Effector memory CD8-positive, alpha-beta T cell (primary cell): ENCODE results near the gene PARD3B.

ENCODE experiments used
- ATAC-seq: fragments of 150-1000 bp; cut with Tn5 transposase; replicated peaks from 2 replicates; pipeline ENCODE4 v1.10.0; 2021; ENCODE audit warnings: mild to moderate bottlenecking, moderate library complexity
- DNase-seq, 3 experiments: peaks; one replicate each; pipeline ENCODE4 v3.0.0; 2021
- H3K27ac Mint-ChIP-seq, 2 donors: one replicate each; pipeline ENCODE4 v1.8.0; 2022; ENCODE audit warnings: mild to moderate bottlenecking in 2 of 2, mixed read lengths in 2 of 2, moderate library complexity in 2 of 2
- H3K27me3 Mint-ChIP-seq, 2 donors: one replicate each; pipeline ENCODE4 v1.8.0; 2022; ENCODE audit warnings: mixed read lengths in 2 of 2
- H3K36me3 Mint-ChIP-seq: one replicate; pipeline ENCODE4 v1.8.0; 2022; ENCODE audit warnings: mild to moderate bottlenecking, moderate library complexity, mixed read lengths; ENCODE audit not compliant: insufficient read depth
- H3K4me1 Mint-ChIP-seq, 2 donors: one replicate each; pipeline ENCODE4 v1.8.0; 2022; ENCODE audit warnings: low read depth in 2 of 2, mixed read lengths in 2 of 2
- H3K4me3 Mint-ChIP-seq, 2 donors: one replicate each; pipeline ENCODE4 v1.8.0; 2022; ENCODE audit warnings: mild to moderate bottlenecking in 2 of 2, mixed read lengths in 2 of 2, moderate library complexity in 2 of 2
- H3K9me3 Mint-ChIP-seq, 2 donors: one replicate each; pipeline ENCODE4 v1.8.0; 2022; ENCODE audit warnings: mixed read lengths in 2 of 2

The PARD3B gene

GRCh38 chr2:205078762-205079161, 533.5 kb downstream of the PARD3B start:
- Mint-ChIP-seq H3K36me3 (no peaks in the 10 kb centered on the region), H3K27ac (no peak overlapping the region), H3K9me3 (no peaks in the 10 kb centered on the region), H3K4me3 (no peak overlapping the region), H3K4me1 (no peaks in the 10 kb centered on the region), H3K27me3 (no peaks in the 10 kb centered on the region)
- ATAC-seq = no peak
- DNase-seq = no peak

GRCh38 chr2:205079173-205079572, 533.9 kb downstream of the PARD3B start:
- Mint-ChIP-seq H3K36me3 (no peaks in the 10 kb centered on the region), H3K27me3 (no peaks in the 10 kb centered on the region), H3K4me3 (no peak overlapping the region), H3K9me3 (no peaks in the 10 kb centered on the region), H3K27ac (no peak overlapping the region), H3K4me1 (no peaks in the 10 kb centered on the region)
- DNase-seq (no peak), ATAC-seq (no peak)

- Mint-ChIP-seq H3K4me3 (no peak overlapping the region), H3K36me3 (no peaks in the 10 kb centered on the region), H3K27ac (no peak overlapping the region), H3K9me3 (peaks cover 1 to 2% of the 10 kb centered on the region in 2 donors), H3K27me3 (no peaks in the 10 kb centered on the region), H3K4me1 (no peaks in the 10 kb centered on the region)
- ATAC-seq = no peak
- no peak for DNase-seq
Measured at GRCh38 chr2:205086662-205087061, 541.4 kb downstream of the PARD3B start.

GRCh38 chr2:205087862-205088261, 542.6 kb downstream of the PARD3B start:
- Mint-ChIP-seq H3K4me3 (no peak overlapping the region), H3K4me1 (no peaks in the 10 kb centered on the region), H3K27ac (no peak overlapping the region), H3K27me3 (no peaks in the 10 kb centered on the region), H3K36me3 (no peaks in the 10 kb centered on the region), H3K9me3 (peaks cover 4 to 11% of the 10 kb centered on the region in 2 donors)
- DNase-seq (no peak), ATAC-seq (no peak)

- Mint-ChIP-seq H3K36me3 (no peaks in the 10 kb centered on the region), H3K9me3 (peaks cover 4 to 11% of the 10 kb centered on the region in 2 donors), H3K27me3 (no peaks in the 10 kb centered on the region), H3K27ac (no peak overlapping the region), H3K4me3 (no peak overlapping the region), H3K4me1 (no peaks in the 10 kb centered on the region)
- ATAC-seq = no peak
- no peak for DNase-seq
Measured at GRCh38 chr2:205089958-205090357, 544.7 kb downstream of the PARD3B start.

- no peak overlapping the region for H3K27ac Mint-ChIP-seq
- peaks cover 4 to 11% of the 10 kb centered on the region in 2 donors for H3K9me3 Mint-ChIP-seq
- no peaks in the 10 kb centered on the region for H3K36me3 Mint-ChIP-seq
- no peaks in the 10 kb centered on the region for H3K27me3 Mint-ChIP-seq
- no peaks in the 10 kb centered on the region for H3K4me1 Mint-ChIP-seq
- H3K4me3 Mint-ChIP-seq = no peak overlapping the region
- no peak for ATAC-seq
- no peak for DNase-seq
Measured at GRCh38 chr2:205091411-205091810, 546.1 kb downstream of the PARD3B start.

GRCh38 chr2:205094031-205094430, 548.8 kb downstream of the PARD3B start:
- no peaks in the 10 kb centered on the region for H3K27me3 Mint-ChIP-seq
- DNase-seq (no peak), ATAC-seq (no peak)
- H3K27ac Mint-ChIP-seq = no peak overlapping the region
- H3K36me3 Mint-ChIP-seq = no peaks in the 10 kb centered on the region
- H3K4me3 Mint-ChIP-seq = no peak overlapping the region
- peaks cover 4 to 11% of the 10 kb centered on the region in 2 donors for H3K9me3 Mint-ChIP-seq
- H3K4me1 Mint-ChIP-seq = no peaks in the 10 kb centered on the region

GRCh38 chr2:205103699-205104098, 558.4 kb downstream of the PARD3B start:
- H3K4me3 Mint-ChIP-seq = no peak overlapping the region
- no peak for DNase-seq
- ATAC-seq = no peak
- H3K36me3 Mint-ChIP-seq = peaks cover 3% of the 10 kb centered on the region
- no peaks in the 10 kb centered on the region for H3K9me3 Mint-ChIP-seq
- no peaks in the 10 kb centered on the region for H3K4me1 Mint-ChIP-seq
- no peak overlapping the region for H3K27ac Mint-ChIP-seq
- H3K27me3 Mint-ChIP-seq = no peaks in the 10 kb centered on the region

GRCh38 chr2:205107810-205108209, 562.5 kb downstream of the PARD3B start:
- ATAC-seq (no peak), DNase-seq (no peak)
- H3K4me1 Mint-ChIP-seq = no peaks in the 10 kb centered on the region
- no peak overlapping the region for H3K27ac Mint-ChIP-seq
- no peaks in the 10 kb centered on the region for H3K27me3 Mint-ChIP-seq
- H3K9me3 Mint-ChIP-seq = peaks cover 0 to 2% of the 10 kb centered on the region in 2 donors
- no peak overlapping the region for H3K4me3 Mint-ChIP-seq
- H3K36me3 Mint-ChIP-seq = peaks cover under 1% of the 10 kb centered on the region

- Mint-ChIP-seq H3K36me3 (no peaks in the 10 kb centered on the region), H3K27ac (no peak overlapping the region), H3K9me3 (peaks cover 0 to 2% of the 10 kb centered on the region in 2 donors), H3K4me1 (no peaks in the 10 kb centered on the region), H3K27me3 (no peaks in the 10 kb centered on the region), H3K4me3 (no peak overlapping the region)
- no peak for ATAC-seq
- DNase-seq = no peak
Measured at GRCh38 chr2:205115511-205115910, 570.2 kb downstream of the PARD3B start.

- DNase-seq = no peak
- H3K4me1 Mint-ChIP-seq = no peaks in the 10 kb centered on the region
- no peaks in the 10 kb centered on the region for H3K9me3 Mint-ChIP-seq
- H3K4me3 Mint-ChIP-seq = no peak overlapping the region
- H3K36me3 Mint-ChIP-seq = no peaks in the 10 kb centered on the region
- no peak overlapping the region for H3K27ac Mint-ChIP-seq
- no peaks in the 10 kb centered on the region for H3K27me3 Mint-ChIP-seq
- no peak for ATAC-seq
Measured at GRCh38 chr2:205117125-205117524, 571.9 kb downstream of the PARD3B start.

GRCh38 chr2:205119136-205119535, 573.9 kb downstream of the PARD3B start:
- ATAC-seq (no peak), DNase-seq (no peak)

GRCh38 chr2:205128726-205129125, 583.5 kb downstream of the PARD3B start:
- Mint-ChIP-seq H3K36me3 (no peaks in the 10 kb centered on the region), H3K9me3 (no peaks in the 10 kb centered on the region), H3K4me1 (peaks cover 0 to 2% of the 10 kb centered on the region in 2 donors), H3K27me3 (no peaks in the 10 kb centered on the region), H3K4me3 (no peak overlapping the region), H3K27ac (no peak overlapping the region)
- ATAC-seq = no peak
- no peak for DNase-seq

More at GRCh38 chr2:205119136-205119535, 573.9 kb downstream of the PARD3B start:
- Mint-ChIP-seq H3K36me3 (no peaks in the 10 kb centered on the region), H3K27me3 (no peaks in the 10 kb centered on the region), H3K9me3 (peaks cover 0 to 3% of the 10 kb centered on the region in 2 donors), H3K4me1 (no peaks in the 10 kb centered on the region), H3K27ac (no peak overlapping the region), H3K4me3 (no peak overlapping the region)

- no peak for DNase-seq
- Mint-ChIP-seq H3K27me3 (no peaks in the 10 kb centered on the region), H3K27ac (no peak overlapping the region), H3K4me3 (no peak overlapping the region), H3K4me1 (peaks cover 0 to 2% of the 10 kb centered on the region in 2 donors), H3K9me3 (no peaks in the 10 kb centered on the region), H3K36me3 (no peaks in the 10 kb centered on the region)
- no peak for ATAC-seq
Measured at GRCh38 chr2:205129531-205129930, 584.3 kb downstream of the PARD3B start.
